A673 (cell line): ENCODE results near the gene FSCN2. TPM values are rescaled to one million over a fixed set of nuclear protein-coding genes. Genes with fewer than 3 reads are reported as not detected.

Source experiments
- BruUV-seq: library from RNA; stranded (reverse); fragments of 400-500 nt; replicated peaks from 2 replicates; lab custom pipeline; 2021; lab: Mats Ljungman, UMichigan
- CTCF ChIA-PET: fragments of 300-600 bp; sonication (Branson Sonifier 250); formaldehyde crosslinking; loops from one replicate; lab custom pipeline; 2022; ENCODE audit warnings: antibody characterized with exemption; lab: Charles Lee
- POLR2A ChIA-PET: fragments of 300-600 bp; sonication (Branson Sonifier 250); formaldehyde crosslinking; loops from one replicate; lab custom pipeline; 2022; ENCODE audit warnings: antibody characterized with exemption; ENCODE audit not compliant: low non-redundant PET; lab: Charles Lee
- DNase-seq: peaks from one replicate; pipeline ENCODE4 v3.0.0-alpha.2; 2015; ENCODE audit warnings: low spot score
- H3K27ac ChIP-seq: fragments of 200-600 bp; sonication (generic); 2 replicates; pipeline ENCODE4 v1.5.1; 2016; ENCODE audit warnings: mixed run types, low read depth, mild to moderate bottlenecking, mixed read lengths, antibody characterized with exemption, low read length; ENCODE audit not compliant: poor library complexity, severe bottlenecking
- H3K27me3 ChIP-seq: fragments of 200-600 bp; sonication (generic); replicated peaks from 2 replicates; pipeline ENCODE4 v1.6.1; 2017; ENCODE audit warnings: mixed run types, low read depth, mild to moderate bottlenecking, mixed read lengths, antibody characterized with exemption, low read length; ENCODE audit not compliant: insufficient read depth, poor library complexity
- H3K36me3 ChIP-seq: fragments of 200-600 bp; sonication (generic); 2 replicates; pipeline ENCODE4 v1.6.1; 2016; ENCODE audit warnings: mixed run types, mild to moderate bottlenecking, mixed read lengths, antibody characterized with exemption, low read length; ENCODE audit not compliant: insufficient read depth, poor library complexity, severe bottlenecking
- H3K4me1 ChIP-seq: fragments of 200-600 bp; sonication (generic); 2 replicates; pipeline ENCODE4 v1.6.1; 2017; ENCODE audit warnings: mixed run types, mild to moderate bottlenecking, mixed read lengths, antibody characterized with exemption, low read length; ENCODE audit not compliant: insufficient read depth, poor library complexity, severe bottlenecking
- H3K4me3 ChIP-seq: fragments of 200-600 bp; sonication (generic); 2 replicates; pipeline ENCODE4 v1.5.1; 2016; ENCODE audit warnings: low read depth, mixed run types, mild to moderate bottlenecking, mixed read lengths, low read length; ENCODE audit not compliant: poor library complexity, severe bottlenecking
- H3K9me3 ChIP-seq: fragments of 200-600 bp; sonication (generic); 2 replicates; pipeline ENCODE4 v1.6.1; 2016; ENCODE audit warnings: mixed run types, low read depth, mild to moderate bottlenecking, mixed read lengths, antibody characterized with exemption, low read length; ENCODE audit not compliant: poor library complexity, severe bottlenecking
- CTCF ChIP-seq: fragments of 300-800, 200-600 bp; sonication (generic); conservative IDR thresholded peaks from 2 replicates; pipeline ENCODE4 v1.5.1; 2017; ENCODE audit warnings: low read depth, mild to moderate bottlenecking, antibody characterized with exemption, low read length, moderate library complexity, mixed read lengths
- EZH2 ChIP-seq: fragments of 200-600 bp; sonication (generic); IDR thresholded peaks from 2 replicates; pipeline ENCODE4 v1.6.1; 2017; ENCODE audit warnings: borderline replicate concordance, low read depth, mild to moderate bottlenecking, mixed read lengths, antibody characterized with exemption, low read length; ENCODE audit not compliant: poor library complexity, severe bottlenecking
- intact Hi-C: fragments of 100-400 bp; cut with micrococcal nuclease; formaldehyde crosslinking; loops from one replicate; pipeline ENCODE4 v1.10.0; 2022; ENCODE audit not compliant: unreplicated experiment
- total RNA-seq: library from RNA; stranded (reverse); gene quantifications from 2 replicates; pipeline ENCODE4 v1.2.3, GENCODE V29; 2021

FSCN2 gene
- total RNA-seq, 1 experiment from 2014 or later, result 0.26 TPM

DNA sequence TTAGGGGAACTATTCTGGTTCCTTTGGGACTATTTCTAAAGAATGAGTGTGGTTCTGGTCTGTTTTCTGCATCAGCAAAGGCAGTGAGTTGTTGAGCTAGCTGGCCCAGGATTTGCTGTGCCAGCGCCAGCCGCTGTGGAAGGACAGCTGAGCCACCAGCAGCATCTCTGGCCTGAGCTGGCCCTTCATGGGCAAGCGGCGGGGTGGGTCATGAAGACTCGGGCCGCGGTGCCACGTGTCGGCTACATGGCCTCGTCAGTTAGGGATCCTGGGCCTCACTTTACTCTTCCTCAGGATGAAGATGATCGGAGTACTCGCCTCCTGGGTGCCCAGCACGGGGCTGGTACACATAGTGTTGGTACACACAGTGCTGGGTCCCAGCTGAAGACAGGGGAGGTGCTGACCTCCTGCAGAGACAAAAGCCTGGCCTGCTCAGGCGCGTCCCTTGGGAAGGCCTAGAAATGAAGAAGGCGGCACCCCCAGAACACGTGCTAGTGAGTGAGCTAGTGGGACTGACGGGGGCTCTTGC lies 41.9 kb downstream of the FSCN2 start:
- peaks cover 76% of the 10 kb centered on the region for H3K36me3 ChIP-seq
- no peak for TF ChIP-seq EZH2
- TF ChIP-seq CTCF, result no peak
- intact Hi-C loops, result no loop called here
- POLR2A ChIA-PET, result no interaction called here
- peaks cover 46% of the 10 kb centered on the region for H3K4me1 ChIP-seq
- H3K9me3 ChIP-seq, result no peaks in the 10 kb centered on the region
- no TSS peak for BruUV-seq
- no peak for DNase-seq
- CTCF ChIA-PET, result no interaction called here
- no peak overlapping the region for H3K4me3 ChIP-seq
- peak overlapping the region; percentile 81 for H3K27ac ChIP-seq
- H3K27me3 ChIP-seq, result no peaks in the 10 kb centered on the region

DNA sequence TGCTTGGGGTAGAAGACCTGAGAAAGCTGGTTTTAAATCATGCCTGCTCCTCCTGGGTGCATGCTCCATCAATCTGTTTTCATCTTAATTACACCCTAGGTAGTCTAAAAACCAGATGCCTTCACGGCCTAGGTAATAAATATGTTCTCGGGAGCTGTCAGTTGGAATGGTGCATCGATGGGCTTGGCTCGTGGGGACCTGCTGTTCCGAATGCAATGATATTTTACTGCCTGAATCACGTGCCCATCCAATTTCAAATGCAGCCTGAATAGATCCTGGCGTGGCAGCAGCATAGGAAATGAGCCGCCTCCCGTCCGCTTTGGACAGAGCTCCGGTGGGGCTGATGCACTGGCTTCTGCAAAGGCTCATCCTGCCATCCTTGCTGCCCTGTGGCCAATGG lies 42.8 kb downstream of the FSCN2 start:
- DNase-seq, result no peak
- no peak overlapping the region for H3K4me3 ChIP-seq
- ChIA-PET POLR2A (no interaction called here), CTCF (no interaction called here)
- H3K36me3 ChIP-seq, result peaks cover 73% of the 10 kb centered on the region
- intact Hi-C loops, result no loop called here
- H3K9me3 ChIP-seq, result no peaks in the 10 kb centered on the region
- no peak overlapping the region for H3K27ac ChIP-seq
- peaks cover 40% of the 10 kb centered on the region for H3K4me1 ChIP-seq
- TF ChIP-seq EZH2, result no peak
- TF ChIP-seq CTCF, result no peak
- BruUV-seq, result no TSS peak
- H3K27me3 ChIP-seq, result no peaks in the 10 kb centered on the region

DNA sequence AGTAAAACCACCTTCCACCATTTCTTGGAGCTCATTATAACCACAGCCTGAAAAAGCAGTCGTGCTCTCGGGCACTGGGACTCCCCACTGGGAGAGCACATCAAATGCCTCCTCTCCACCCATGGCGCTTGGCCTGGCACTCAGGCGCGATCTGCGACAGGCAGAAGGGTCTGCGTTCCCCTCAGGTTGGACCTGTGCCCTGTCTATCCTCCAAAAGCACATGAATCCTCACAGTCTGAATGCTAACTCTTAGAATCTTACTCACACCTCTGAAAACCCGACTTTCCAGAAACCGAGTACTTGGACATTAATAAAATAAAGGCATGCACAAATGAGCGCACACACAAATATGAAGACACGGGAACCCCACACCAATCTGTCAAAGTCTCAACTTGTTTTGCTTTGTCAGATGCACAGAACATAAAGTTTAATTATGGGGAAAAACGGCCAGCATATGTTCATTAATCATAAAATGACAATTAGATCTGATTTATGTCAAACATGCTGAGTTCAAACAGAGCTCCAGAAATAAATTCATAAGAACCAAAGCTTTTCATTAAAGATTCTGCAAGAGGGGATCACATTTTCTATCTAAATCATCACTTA lies 44.5 kb downstream of the FSCN2 start:
- ChIA-PET CTCF (no interaction called here), POLR2A (interaction anchor here (0.6 kb wide), 1 partner anchor 59 kb away, joined by 5 read pairs; no protein-coding TSS in a partner anchor)
- Histone ChIP-seq H3K4me3 (no peak overlapping the region), H3K27me3 (no peaks in the 10 kb centered on the region), H3K36me3 (peaks cover 72% of the 10 kb centered on the region), H3K4me1 (peaks cover 30% of the 10 kb centered on the region), H3K9me3 (no peaks in the 10 kb centered on the region), H3K27ac (no peak overlapping the region)
- DNase-seq, result no peak
- intact Hi-C loops, result no loop called here
- TF ChIP-seq CTCF (no peak), EZH2 (no peak)
- no TSS peak for BruUV-seq
